Placental epithelial cell (primary cell): ENCODE data around the gene DNAJB2. TPM values are rescaled to one million over a fixed set of nuclear protein-coding genes. Genes with fewer than 3 reads are reported as not detected.

Experiments used
- small RNA-seq: library from RNA; depleted of rRNA; stranded (forward); fragments of <200 nt; gene quantifications from one replicate; pipeline ENCODE3, GENCODE V24; 2012
- total RNA-seq: library from RNA; depleted of rRNA; stranded (reverse); fragments of >200 nt; gene quantifications from 2 replicates; pipeline ENCODE4 v1.2.3, GENCODE V29; 2012

Gene DNAJB2
- 63.2 and 74.1 TPM in 2 replicates for total RNA-seq

GRCh38 chr2:219279151-219279915, at the start of gene DNAJB2:
Gene DNAJB2, plus strand, starts transcription at chr2:219279366. Its CDS starts 468 bp downstream, at chr2:219279834.

DNA sequence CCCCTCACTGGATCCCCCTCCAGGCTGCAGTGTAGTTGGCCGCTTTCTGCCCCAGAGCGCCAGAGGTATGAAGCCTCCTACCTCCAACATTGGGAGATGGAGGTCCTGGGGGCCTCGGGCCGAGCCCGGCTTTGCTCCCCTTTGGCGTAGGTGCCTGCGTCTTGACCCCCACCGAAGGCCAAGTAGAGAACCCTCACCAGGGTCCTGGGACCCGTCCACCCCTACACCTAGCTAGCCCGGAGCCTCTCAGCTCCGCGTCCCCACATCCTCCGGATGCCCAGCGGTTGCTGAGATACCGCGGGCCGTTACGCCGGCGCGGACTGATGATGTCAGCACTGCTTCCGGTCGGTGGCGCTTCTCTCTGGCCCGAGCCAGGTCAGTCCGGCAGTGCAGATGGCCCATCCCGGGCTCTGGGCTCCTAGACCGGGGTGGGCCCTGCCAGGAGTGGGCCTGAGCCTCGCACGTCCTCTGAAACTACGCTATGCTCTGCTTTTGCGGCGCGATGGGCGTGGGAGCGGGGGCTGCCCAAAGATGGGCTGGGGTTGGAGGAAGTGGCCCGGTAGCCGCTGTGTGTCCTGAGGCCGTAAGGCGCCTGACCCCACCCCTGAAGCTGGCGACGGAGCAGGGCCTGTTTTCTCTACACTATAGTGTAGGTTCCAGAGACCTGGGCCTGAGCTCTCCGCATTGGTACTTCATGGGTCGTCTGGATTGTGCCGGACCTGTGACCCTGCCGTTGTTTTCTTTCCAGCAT, 33.8 kb upstream of the DNAJB2 start, which contains the start of the genes GLB1L and STK16:
GLB1L (minus strand) TSS at position 297 of the 751 bp plus-strand sequence. CDS start 1,871 bp downstream, outside the sequence.
STK16 (plus strand) TSS at position 332 of the 751 bp plus-strand sequence. CDS start 521 bp downstream, outside the sequence.

DNA sequence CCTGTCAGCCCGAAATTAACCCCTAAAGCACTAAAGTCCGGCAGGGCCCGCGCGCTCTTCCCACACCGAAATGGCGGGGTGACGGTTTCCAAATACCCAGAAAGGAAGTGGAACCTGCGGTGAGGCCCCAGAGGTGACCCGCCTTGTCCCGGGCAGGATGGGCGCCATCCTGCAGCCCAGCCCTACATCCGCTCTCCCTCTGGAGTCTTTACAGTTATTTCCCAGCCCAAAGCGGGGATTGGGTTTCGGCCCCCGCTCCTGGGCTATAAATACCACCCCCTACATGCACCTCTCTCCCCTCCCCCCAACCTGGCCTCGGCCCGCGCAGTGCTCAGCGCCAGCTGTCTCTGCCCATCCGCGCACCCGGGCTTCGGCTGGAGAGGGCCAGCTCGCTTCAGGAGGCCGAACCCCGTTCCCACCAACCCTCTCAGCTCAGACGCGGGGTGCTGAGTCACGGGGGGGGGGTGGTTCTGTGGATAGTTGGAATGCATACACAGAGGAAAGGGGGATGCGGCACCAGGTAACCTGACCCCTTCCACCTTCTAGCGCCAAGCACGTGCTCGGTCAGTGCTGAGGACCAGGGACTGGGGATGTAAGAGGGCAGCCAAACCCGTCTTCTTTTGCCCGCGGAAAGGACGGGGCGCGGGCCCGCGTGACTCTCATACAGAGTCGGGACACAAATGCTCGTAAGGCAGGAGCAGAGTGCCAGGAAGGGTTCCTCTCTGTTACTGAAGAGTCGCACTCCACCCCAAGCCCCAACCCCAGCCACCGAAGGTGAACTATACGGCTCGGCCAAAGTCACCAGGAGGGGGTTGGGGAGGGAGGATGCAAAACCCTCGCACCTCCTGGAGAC, 26.0 kb upstream of the DNAJB2 start, which contains the start of gene TUBA4B:
TUBA4B (plus strand) TSS at position 344 of the 853 bp plus-strand sequence; CDS start at position 509, 165 bp downstream.

GRCh38 chr2:219253753-219254589, 25.2 kb upstream of the DNAJB2 start, which contains the start of gene TUBA4A:
Gene TUBA4A, minus strand, starts transcription at chr2:219253918. Its CDS starts 60 bp downstream, at chr2:219253858.

DNA sequence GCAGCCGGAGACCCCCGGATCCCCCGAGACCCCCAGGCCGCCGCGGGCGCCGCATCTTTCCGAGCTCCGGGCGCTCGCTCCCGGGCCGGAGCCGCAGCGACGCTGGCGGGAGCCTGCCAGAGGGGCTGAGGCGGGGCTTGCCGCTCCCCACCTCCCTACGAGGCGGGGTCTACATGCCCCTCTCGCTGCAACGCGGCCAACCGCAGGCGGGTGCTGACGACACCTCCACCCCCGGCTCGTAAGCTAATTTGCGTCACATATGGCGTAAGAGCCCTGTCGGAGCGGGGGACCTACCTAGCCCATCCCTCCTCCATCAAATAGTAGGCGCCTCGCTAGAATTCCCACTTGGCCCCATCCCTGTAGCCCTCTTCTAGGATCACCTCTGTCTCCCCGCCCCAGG, 30.1 kb downstream of the DNAJB2 start, which contains the start of gene PTPRN:
PTPRN (minus strand) TSS at position 124 of the 400 bp plus-strand sequence; CDS start at position 55, 69 bp downstream.

DNA sequence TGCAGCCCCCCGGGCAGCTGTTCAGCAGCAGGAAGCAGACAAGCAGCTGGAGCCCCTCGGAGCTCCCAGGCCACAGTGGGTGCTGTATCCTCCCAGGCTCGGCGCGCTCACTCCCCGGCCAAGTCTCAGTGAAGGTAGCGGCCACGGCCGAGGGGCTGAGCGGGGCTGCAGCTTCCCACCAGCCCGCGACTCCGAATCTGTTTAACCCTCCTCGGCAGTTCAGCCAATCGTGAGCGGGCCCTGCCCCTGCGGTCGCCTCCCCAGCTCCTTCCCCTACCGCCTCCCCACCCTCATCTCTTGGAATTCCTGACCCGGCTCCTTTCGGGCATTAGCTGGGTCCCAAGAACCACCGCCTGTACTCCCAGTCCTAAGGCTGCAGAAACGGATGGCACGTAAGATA, 53.4 kb downstream of the DNAJB2 start, which contains the start of gene RESP18:
RESP18 (minus strand) TSS at position 203 of the 400 bp plus-strand sequence.

Small RNAs within 50 kb of the gene (small RNA-seq; reads per million reads assigned to genes)
- gene MIR153-1: not detected

Other genes with a start within 250 kb of the DNAJB2 start
- not detected in 2 replicates for gene CFAP65, start 237.8 kb upstream of the DNAJB2 start, total RNA-seq
- gene IHH, start 218.4 kb upstream of the DNAJB2 start, total RNA-seq: under 0.01 TPM in 1 of 2 replicates, not detected in the other
- gene NHEJ1, start 118.6 kb upstream of the DNAJB2 start, total RNA-seq: 21.9 and 23.6 TPM in 2 replicates
- 0.54 and 2.0 TPM in 2 replicates for gene SLC23A3, start 109.3 kb upstream of the DNAJB2 start, total RNA-seq
- gene CNPPD1, start 102.4 kb upstream of the DNAJB2 start, total RNA-seq: 13.4 and 14.5 TPM in 2 replicates
- gene RETREG2, start 101.1 kb upstream of the DNAJB2 start, total RNA-seq: 75.0 and 85.6 TPM in 2 replicates
- gene ZFAND2B, start 72.6 kb upstream of the DNAJB2 start, total RNA-seq: 31.4 and 37.8 TPM in 2 replicates
- gene ABCB6, start 60.4 kb upstream of the DNAJB2 start, total RNA-seq: 16.1 and 38.0 TPM in 2 replicates
- 36.1 and 71.0 TPM in 2 replicates for gene ATG9A, start 49.7 kb upstream of the DNAJB2 start, total RNA-seq
- gene ANKZF1, start 49.6 kb upstream of the DNAJB2 start, total RNA-seq: 34.9 and 45.5 TPM in 2 replicates
- 28.3 and 33.0 TPM in 2 replicates for gene GLB1L, start 33.9 kb upstream of the DNAJB2 start, total RNA-seq
- gene STK16, start 33.9 kb upstream of the DNAJB2 start, total RNA-seq: 30.2 and 77.9 TPM in 2 replicates
- not detected in 2 replicates for gene TUBA4B, start 26.1 kb upstream of the DNAJB2 start, total RNA-seq
- 5.1 and 69.6 TPM in 2 replicates for gene TUBA4A, start 25.4 kb upstream of the DNAJB2 start, total RNA-seq
- gene PTPRN, start 30.0 kb downstream of the DNAJB2 start, total RNA-seq: under 0.01 and 0.11 TPM in 2 replicates
- gene RESP18, start 53.4 kb downstream of the DNAJB2 start, total RNA-seq: not detected in 2 replicates
- 47.5 and 55.0 TPM in 2 replicates for gene DNPEP, start 108.5 kb downstream of the DNAJB2 start, total RNA-seq
- under 0.01 TPM in 1 of 2 replicates, not detected in the other for gene DES, start 139.0 kb downstream of the DNAJB2 start, total RNA-seq
- 20.4 and 40.8 TPM in 2 replicates for gene SPEG, start 155.5 kb downstream of the DNAJB2 start, total RNA-seq
- gene GMPPA, start 219.5 kb downstream of the DNAJB2 start, total RNA-seq: 76.6 and 138 TPM in 2 replicates
- under 0.01 and 0.22 TPM in 2 replicates for gene ASIC4, start 235.1 kb downstream of the DNAJB2 start, total RNA-seq